ENCODE results near the gene EHBP1.

- TF ChIP-seq YY1 (IDR thresholded peaks at IDR 0.05; ENCODE audit: insufficient read depth, insufficient read length) (no peak), ZNF274 (IDR thresholded peaks at IDR 0.05; ENCODE audit: low read depth, low read length) (no peak)
Measured at GRCh38 chr2:63051795-63052333, 346.4 kb downstream of the EHBP1 start.
